OCI-LY7 (cell line): ENCODE measurements around the gene CHEK2. TPM values are rescaled to one million over a fixed set of nuclear protein-coding genes. Genes with fewer than 3 reads are reported as not detected.
"Not testable (repeated sequence)": the region's sequence is repeated elsewhere in the genome, so short reads cannot be mapped to it uniquely, and the experiment has no call there.

Experiments
- BruUV-seq: library from RNA; stranded (reverse); fragments of 400-500 nt; replicated peaks from 2 replicates; lab custom pipeline; 2021; lab: Mats Ljungman, UMichigan
- CTCF ChIA-PET: fragments of 300-600 bp; sonication (Branson Sonifier 250); formaldehyde crosslinking; loops from one replicate; lab custom pipeline; 2022; ENCODE audit warnings: antibody characterized with exemption; ENCODE audit not compliant: unreplicated experiment; lab: Charles Lee
- POLR2A ChIA-PET: fragments of 300-600 bp; sonication (Branson Sonifier 250); formaldehyde crosslinking; loops from one replicate; lab custom pipeline; 2022; ENCODE audit warnings: antibody characterized with exemption; lab: Charles Lee
- DNase-seq: peaks from one replicate; pipeline ENCODE4 v3.0.0-alpha.2; 2015; ENCODE audit warnings: low spot score
- H2AFZ ChIP-seq: fragments of 200-600 bp; sonication (generic), shearing (Covaris generic); 2 replicates; pipeline ENCODE4 v1.6.1; 2014; ENCODE audit warnings: mild to moderate bottlenecking, antibody characterized with exemption, low read length, moderate library complexity
- H3K27ac ChIP-seq: fragments of 200-600 bp; sonication (generic); 2 replicates; pipeline ENCODE4 v1.5.1; 2014; ENCODE audit warnings: mixed run types, low read depth, mild to moderate bottlenecking, moderate library complexity, low read length, inconsistent platforms; ENCODE audit not compliant: poor library complexity, severe bottlenecking
- H3K36me3 ChIP-seq: fragments of 200-600 bp; sonication (generic); 2 replicates; pipeline ENCODE4 v1.6.1; 2014; ENCODE audit warnings: mild to moderate bottlenecking, antibody characterized with exemption, low read length, moderate library complexity, mixed read lengths; ENCODE audit not compliant: insufficient read depth
- H3K4me1 ChIP-seq: fragments of 200-600 bp; sonication (generic); 2 replicates; pipeline ENCODE4 v1.5.1; 2014; ENCODE audit warnings: mild to moderate bottlenecking, low read length; ENCODE audit not compliant: insufficient read depth, poor library complexity, severe bottlenecking
- H3K4me2 ChIP-seq: fragments of 200-600 bp; sonication (generic); 2 replicates; pipeline ENCODE4 v1.6.1; 2014; ENCODE audit warnings: mild to moderate bottlenecking, low read length
- H3K4me3 ChIP-seq: fragments of 200-600 bp; sonication (generic); 2 replicates; pipeline ENCODE4 v1.5.1; 2014; ENCODE audit warnings: mild to moderate bottlenecking, low read depth, low read length; ENCODE audit not compliant: poor library complexity, severe bottlenecking
- H3K79me2 ChIP-seq: fragments of 200-600 bp; sonication (generic); 2 replicates; pipeline ENCODE4 v1.6.1; 2016; ENCODE audit warnings: low read depth, mild to moderate bottlenecking, low read length, moderate library complexity, mixed read lengths; ENCODE audit not compliant: insufficient read depth
- H3K9me2 ChIP-seq: fragments of 200-600 bp; sonication (generic); 2 replicates; pipeline ENCODE4 v1.6.1; 2016; ENCODE audit warnings: mild to moderate bottlenecking, low read length, mixed read lengths; ENCODE audit not compliant: insufficient read depth
- H3K9me3 ChIP-seq: fragments of 200-600 bp; sonication (generic); 2 replicates; pipeline ENCODE4 v1.6.1; 2014; ENCODE audit warnings: mild to moderate bottlenecking, mixed run types, low read length, mixed read lengths
- H4K20me1 ChIP-seq: fragments of 200-600 bp; sonication (generic); 2 replicates; pipeline ENCODE4 v1.6.1; 2014; ENCODE audit warnings: mild to moderate bottlenecking, antibody characterized with exemption, low read length, moderate library complexity, mixed read lengths; ENCODE audit not compliant: insufficient read depth
- EZH2phosphoT487 ChIP-seq: fragments of 200-600 bp; sonication (generic); IDR thresholded peaks from 2 replicates; pipeline ENCODE4 v1.6.1; 2018; ENCODE audit warnings: low read depth, borderline replicate concordance, mild to moderate bottlenecking, mixed run types, antibody characterized with exemption, low read length, moderate library complexity, mixed read lengths
- intact Hi-C: fragments of 100-400 bp; cut with micrococcal nuclease; formaldehyde crosslinking; loops from one replicate; pipeline ENCODE4 v1.10.0; 2022; ENCODE audit not compliant: unreplicated experiment
- total RNA-seq, 2 experiments: library from RNA; depleted of rRNA in 1 of 2; stranded (reverse); fragments of >200 nt in 1 of 2; shearing (Covaris generic) in 1 of 2; gene quantifications; 2 replicates each; pipeline ENCODE4 v1.2.3, GENCODE V29; 2014 to 2022
- TF ChIP-seq, protein P1 (sequence below): fragments of 200-600 bp; sonication (generic); conservative IDR thresholded peaks from 2 replicates; pipeline ENCODE4 v1.5.1; 2014; ENCODE audit warnings: mild to moderate bottlenecking, antibody characterized with exemption, low read length, moderate library complexity, mixed read lengths

CHEK2 gene
- total RNA-seq, 2 experiments from 2014 or later, result 49.3 to 77.4 TPM

GRCh38 chr22:28669387-28669786 is 72.2 kb downstream of the CHEK2 start:
- no peaks in the 10 kb centered on the region for H3K9me2 ChIP-seq
- ChIA-PET POLR2A (interaction anchor here (0.7 kb wide), 1 partner anchor 61 kb away, joined by 4 read pairs; no protein-coding TSS in a partner anchor), CTCF (no interaction called here)
- no peak for DNase-seq
- no peaks in the 10 kb centered on the region for H3K79me2 ChIP-seq
- no peak overlapping the region for H3K4me3 ChIP-seq
- TF ChIP-seq, protein P1, sequence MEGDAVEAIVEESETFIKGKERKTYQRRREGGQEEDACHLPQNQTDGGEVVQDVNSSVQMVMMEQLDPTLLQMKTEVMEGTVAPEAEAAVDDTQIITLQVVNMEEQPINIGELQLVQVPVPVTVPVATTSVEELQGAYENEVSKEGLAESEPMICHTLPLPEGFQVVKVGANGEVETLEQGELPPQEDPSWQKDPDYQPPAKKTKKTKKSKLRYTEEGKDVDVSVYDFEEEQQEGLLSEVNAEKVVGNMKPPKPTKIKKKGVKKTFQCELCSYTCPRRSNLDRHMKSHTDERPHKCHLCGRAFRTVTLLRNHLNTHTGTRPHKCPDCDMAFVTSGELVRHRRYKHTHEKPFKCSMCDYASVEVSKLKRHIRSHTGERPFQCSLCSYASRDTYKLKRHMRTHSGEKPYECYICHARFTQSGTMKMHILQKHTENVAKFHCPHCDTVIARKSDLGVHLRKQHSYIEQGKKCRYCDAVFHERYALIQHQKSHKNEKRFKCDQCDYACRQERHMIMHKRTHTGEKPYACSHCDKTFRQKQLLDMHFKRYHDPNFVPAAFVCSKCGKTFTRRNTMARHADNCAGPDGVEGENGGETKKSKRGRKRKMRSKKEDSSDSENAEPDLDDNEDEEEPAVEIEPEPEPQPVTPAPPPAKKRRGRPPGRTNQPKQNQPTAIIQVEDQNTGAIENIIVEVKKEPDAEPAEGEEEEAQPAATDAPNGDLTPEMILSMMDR, result no peak
- no peak for TF ChIP-seq EZH2phosphoT487
- no TSS peak for BruUV-seq
- no peak overlapping the region for H3K4me2 ChIP-seq
- no peaks in the 10 kb centered on the region for H4K20me1 ChIP-seq
- H2AFZ ChIP-seq, result no peak overlapping the region
- H3K27ac ChIP-seq, result no peak overlapping the region
- H3K4me1 ChIP-seq, result peaks cover 10% of the 10 kb centered on the region
- intact Hi-C loops, result no loop called here
- no peaks in the 10 kb centered on the region for H3K9me3 ChIP-seq
- no peaks in the 10 kb centered on the region for H3K36me3 ChIP-seq

- H3K36me3 ChIP-seq, POLR2A ChIA-PET, DNase-seq, CTCF ChIA-PET, H3K9me2 ChIP-seq, H3K4me2 ChIP-seq, intact Hi-C loops, BruUV-seq, H3K27ac ChIP-seq, H3K4me3 ChIP-seq, H3K79me2 ChIP-seq, H3K4me1 ChIP-seq, H3K9me3 ChIP-seq, H4K20me1 ChIP-seq, H2AFZ ChIP-seq: not testable (repeated sequence)
These were observed 78.1 kb downstream of the CHEK2 start for GRCh38 chr22:28663569-28663942.

GRCh38 chr22:28658448-28658847 is 83.2 kb downstream of the CHEK2 start:
- no peak overlapping the region for H3K27ac ChIP-seq
- CTCF ChIA-PET, result no interaction called here
- no peaks in the 10 kb centered on the region for H3K9me3 ChIP-seq
- DNase-seq, result no peak
- H3K4me1 ChIP-seq, result no peaks in the 10 kb centered on the region
- no peak overlapping the region for H2AFZ ChIP-seq
- no TSS peak for BruUV-seq
- intact Hi-C loops, result no loop called here
- no peaks in the 10 kb centered on the region for H3K36me3 ChIP-seq
- H3K4me2 ChIP-seq, result no peak overlapping the region
- no peaks in the 10 kb centered on the region for H4K20me1 ChIP-seq
- POLR2A ChIA-PET, result no interaction called here
- H3K9me2 ChIP-seq, result no peaks in the 10 kb centered on the region
- no peak overlapping the region for H3K4me3 ChIP-seq
- TF ChIP-seq, protein P1, result no peak
- TF ChIP-seq EZH2phosphoT487, result no peak
- H3K79me2 ChIP-seq, result no peaks in the 10 kb centered on the region
